IPS-15b (cell line): Measurements from ENCODE around the gene CCSER1.
"Not testable (repeated sequence)": the region's sequence is repeated elsewhere in the genome, so short reads cannot be mapped to it uniquely, and the experiment has no call there.

Experiments used
- H3K27me3 ChIP-seq: one replicate; pipeline ENCODE4 v1.6.1; 2013; ENCODE audit warnings: low read length; ENCODE audit not compliant: control insufficient read depth, insufficient read depth
- H3K36me3 ChIP-seq: one replicate; pipeline ENCODE4 v1.6.1; 2013; ENCODE audit warnings: low read length; ENCODE audit not compliant: control insufficient read depth, insufficient read depth
- H3K4me1 ChIP-seq: one replicate; pipeline ENCODE4 v1.6.1; 2013; ENCODE audit warnings: mild to moderate bottlenecking, low read length; ENCODE audit not compliant: control insufficient read depth, insufficient read depth
- H3K4me3 ChIP-seq: one replicate; pipeline ENCODE4 v1.5.1; 2013; ENCODE audit warnings: low read depth, low read length
- H3K9ac ChIP-seq: one replicate; pipeline ENCODE4 v1.6.1; 2013; ENCODE audit warnings: low read depth, mild to moderate bottlenecking, low read length
- H3K9me3 ChIP-seq: one replicate; pipeline ENCODE4 v1.6.1; 2013; ENCODE audit warnings: mild to moderate bottlenecking, low read length; ENCODE audit not compliant: control insufficient read depth, insufficient read depth

Gene CCSER1

DNA sequence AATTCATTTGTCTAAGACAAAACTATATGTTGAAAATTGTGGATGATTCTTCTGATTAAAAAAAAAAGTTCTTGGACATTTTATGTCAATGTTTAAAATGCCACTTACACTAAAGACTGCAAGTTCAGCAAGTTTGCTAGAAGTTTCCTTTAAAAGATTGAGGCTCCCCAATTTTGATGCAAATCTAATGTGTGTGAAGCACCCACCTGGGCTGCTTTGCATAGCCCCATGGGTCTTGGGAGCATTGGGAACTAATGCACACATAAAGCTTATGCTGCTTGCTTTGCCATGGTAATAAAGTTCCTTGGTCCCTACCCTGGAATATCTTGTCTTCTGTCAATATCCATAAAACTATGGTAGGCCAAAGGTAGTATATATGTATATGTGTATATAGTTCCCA lies 1450.7 kb downstream of the CCSER1 start:
- Histone ChIP-seq H3K9ac (no peak overlapping the region), H3K9me3 (no peaks in the 10 kb centered on the region), H3K27me3 (no peaks in the 10 kb centered on the region), H3K36me3 (no peaks in the 10 kb centered on the region), H3K4me1 (peaks cover 9% of the 10 kb centered on the region), H3K4me3 (no peak overlapping the region)

GRCh38 chr4:91590260-91590659 lies 1463.1 kb downstream of the CCSER1 start:
- no peaks in the 10 kb centered on the region for H3K9me3 ChIP-seq
- no peak overlapping the region for H3K9ac ChIP-seq
- H3K36me3 ChIP-seq: no peaks in the 10 kb centered on the region
- no peak overlapping the region for H3K4me3 ChIP-seq
- no peaks in the 10 kb centered on the region for H3K27me3 ChIP-seq
- H3K4me1 ChIP-seq: peaks cover 5% of the 10 kb centered on the region

- H3K36me3 ChIP-seq: no peaks in the 10 kb centered on the region
- no peaks in the 10 kb centered on the region for H3K27me3 ChIP-seq
- H3K4me3 ChIP-seq: no peak overlapping the region
- H3K4me1 ChIP-seq: peaks cover 10% of the 10 kb centered on the region
- H3K9ac ChIP-seq: no peak overlapping the region
- no peaks in the 10 kb centered on the region for H3K9me3 ChIP-seq
Measured at GRCh38 chr4:91592125-91592524, 1464.9 kb downstream of the CCSER1 start.

DNA sequence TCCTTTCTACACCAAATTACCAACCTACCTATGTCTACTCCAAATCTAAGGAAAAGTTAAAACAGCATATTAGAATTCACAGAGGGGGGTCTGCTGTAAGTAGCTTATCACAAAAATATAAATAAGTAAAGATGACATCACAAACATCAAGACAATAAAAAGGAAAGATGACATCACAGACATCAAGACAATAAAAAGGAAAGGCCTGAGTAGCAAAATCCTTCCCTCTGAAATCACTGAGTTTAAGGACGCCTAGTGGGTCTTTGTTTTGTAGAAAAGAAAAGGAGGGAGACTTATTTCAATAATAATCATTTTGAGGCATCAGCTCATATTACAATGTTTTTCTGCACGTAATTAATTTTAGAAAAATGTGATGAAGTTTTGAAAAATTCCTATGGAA lies 1469.5 kb downstream of the CCSER1 start:
- H3K36me3 ChIP-seq: no peaks in the 10 kb centered on the region
- H3K4me1 ChIP-seq: peaks cover 19% of the 10 kb centered on the region
- H3K9ac ChIP-seq: no peak overlapping the region
- no peaks in the 10 kb centered on the region for H3K9me3 ChIP-seq
- H3K4me3 ChIP-seq: no peak overlapping the region
- no peaks in the 10 kb centered on the region for H3K27me3 ChIP-seq

GRCh38 chr4:91598696-91599095 lies 1471.5 kb downstream of the CCSER1 start:
- Histone ChIP-seq H3K4me3 (no peak overlapping the region), H3K36me3 (no peaks in the 10 kb centered on the region)

GRCh38 chr4:91600301-91600700 lies 1473.1 kb downstream of the CCSER1 start:
- H3K36me3 ChIP-seq: no peaks in the 10 kb centered on the region
- H3K4me3 ChIP-seq: no peak overlapping the region
- no peak overlapping the region for H3K9ac ChIP-seq
- peaks cover 19% of the 10 kb centered on the region for H3K4me1 ChIP-seq
- no peaks in the 10 kb centered on the region for H3K9me3 ChIP-seq
- H3K27me3 ChIP-seq: no peaks in the 10 kb centered on the region

More at GRCh38 chr4:91598696-91599095, 1471.5 kb downstream of the CCSER1 start:
- no peak overlapping the region for H3K9ac ChIP-seq
- H3K4me1 ChIP-seq: peaks cover 19% of the 10 kb centered on the region
- no peaks in the 10 kb centered on the region for H3K27me3 ChIP-seq
- H3K9me3 ChIP-seq: no peaks in the 10 kb centered on the region

DNA sequence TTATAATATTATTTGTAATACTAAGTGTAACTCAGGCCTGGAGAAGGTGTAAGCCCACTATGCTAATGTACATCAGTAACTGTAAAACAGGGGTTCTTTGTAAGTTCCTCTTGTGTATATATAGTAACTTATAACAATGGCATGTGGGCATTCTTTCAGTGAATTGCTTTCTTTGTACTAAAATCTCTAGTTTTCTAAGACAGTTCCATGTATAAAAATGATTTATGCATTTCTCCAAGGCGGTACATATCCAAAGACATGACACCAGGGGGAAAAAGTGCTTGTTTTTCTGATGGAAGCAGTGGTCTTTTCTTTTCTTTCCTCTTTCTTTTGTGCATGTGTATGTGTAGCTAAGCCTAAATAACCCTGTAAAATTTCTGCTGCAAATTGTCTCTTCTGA lies 1474.2 kb downstream of the CCSER1 start:
- no peaks in the 10 kb centered on the region for H3K9me3 ChIP-seq
- no peak overlapping the region for H3K9ac ChIP-seq
- no peaks in the 10 kb centered on the region for H3K27me3 ChIP-seq
- H3K4me1 ChIP-seq: peaks cover 15% of the 10 kb centered on the region
- no peaks in the 10 kb centered on the region for H3K36me3 ChIP-seq
- no peak overlapping the region for H3K4me3 ChIP-seq

DNA sequence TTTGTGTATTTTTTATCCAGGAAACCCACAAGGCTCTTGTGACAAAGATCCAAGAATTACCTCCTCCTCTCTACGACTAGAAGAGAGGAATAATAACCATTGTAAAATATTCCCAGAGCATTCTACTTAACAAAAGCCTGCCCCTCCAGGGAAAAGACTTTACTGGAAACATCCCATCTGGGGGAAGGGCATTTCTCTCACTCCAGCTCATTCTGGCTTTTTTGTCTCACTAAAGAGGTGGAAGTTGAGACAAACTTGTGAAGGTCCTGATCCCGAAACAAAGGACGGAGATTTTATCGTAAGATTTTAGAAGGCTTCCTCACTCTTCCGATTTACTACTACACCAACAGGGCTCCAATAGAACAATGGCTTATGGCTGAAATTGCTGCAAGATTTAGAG lies 1484.6 kb downstream of the CCSER1 start:
- H3K9ac ChIP-seq: no peak overlapping the region
- peaks cover 6% of the 10 kb centered on the region for H3K4me1 ChIP-seq
- H3K36me3 ChIP-seq: no peaks in the 10 kb centered on the region
- no peaks in the 10 kb centered on the region for H3K9me3 ChIP-seq
- H3K4me3 ChIP-seq: no peak overlapping the region
- no peaks in the 10 kb centered on the region for H3K27me3 ChIP-seq

DNA sequence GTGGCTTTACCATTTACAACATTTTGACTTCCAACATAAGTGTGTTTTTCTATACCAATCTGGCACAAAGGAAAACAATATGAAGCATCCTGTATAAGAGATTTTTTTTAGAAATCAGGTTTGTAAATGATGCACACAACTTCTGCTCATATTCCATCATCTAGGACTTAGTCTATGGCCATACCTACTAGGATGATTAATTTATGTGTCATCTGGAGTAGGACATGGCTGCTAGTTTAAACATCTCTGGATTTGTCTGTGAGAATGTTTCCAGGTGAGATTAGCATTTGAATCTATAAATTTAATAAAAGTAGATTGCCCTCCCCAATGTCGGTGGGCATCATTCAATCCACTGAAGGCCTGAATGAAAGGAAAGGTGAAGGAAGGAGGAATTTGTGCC lies 1493.8 kb downstream of the CCSER1 start:
- Histone ChIP-seq H3K9ac (no peak overlapping the region), H3K36me3 (peaks cover 9% of the 10 kb centered on the region), H3K9me3 (no peaks in the 10 kb centered on the region), H3K27me3 (no peaks in the 10 kb centered on the region), H3K4me1 (peaks cover 8% of the 10 kb centered on the region), H3K4me3 (no peak overlapping the region)

DNA sequence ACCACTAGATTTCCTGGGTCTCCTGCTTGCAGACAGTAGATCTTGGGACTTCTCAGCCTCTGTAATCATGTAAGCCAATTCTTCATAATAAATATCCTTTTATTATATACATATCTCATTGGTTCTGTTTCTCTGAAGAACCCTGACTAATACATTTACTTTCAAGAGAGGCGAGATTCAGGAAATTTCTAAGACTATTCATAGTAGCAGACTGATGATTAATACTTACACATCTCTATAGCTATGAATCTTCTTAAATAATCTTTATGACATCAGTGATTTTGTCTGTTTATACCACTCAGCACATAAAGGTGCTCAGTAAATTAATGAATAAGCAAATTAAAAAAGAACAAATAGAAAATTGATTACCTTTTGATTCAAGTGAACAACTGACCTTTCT lies 1494.3 kb downstream of the CCSER1 start:
- Histone ChIP-seq H3K4me1 (peaks cover 8% of the 10 kb centered on the region), H3K4me3 (no peak overlapping the region), H3K9me3 (no peaks in the 10 kb centered on the region)

GRCh38 chr4:91622925-91623602 lies 1495.9 kb downstream of the CCSER1 start:
- Histone ChIP-seq H3K36me3 (peaks cover 11% of the 10 kb centered on the region), H3K9ac (no peak overlapping the region), H3K9me3 (no peaks in the 10 kb centered on the region), H3K4me3 (peak overlapping the region; percentile 0), H3K4me1 (peaks cover 8% of the 10 kb centered on the region), H3K27me3 (no peaks in the 10 kb centered on the region)

More for the DNA sequence above, 1494.3 kb downstream of the CCSER1 start:
- H3K9ac ChIP-seq: no peak overlapping the region
- H3K27me3 ChIP-seq: no peaks in the 10 kb centered on the region
- peaks cover 11% of the 10 kb centered on the region for H3K36me3 ChIP-seq

- H3K4me1 ChIP-seq, H3K27me3 ChIP-seq, H3K9me3 ChIP-seq, H3K9ac ChIP-seq: not testable (repeated sequence)
- Histone ChIP-seq H3K4me3 (peak overlapping the region; percentile 75), H3K36me3 (peaks cover 11% of the 10 kb centered on the region)
Measured at GRCh38 chr4:91623603-91623967, 1496.4 kb downstream of the CCSER1 start.
